ENCODE data around the gene PLXNB2. TPM values are rescaled to one million over a fixed set of nuclear protein-coding genes. Genes with fewer than 3 reads are reported as not detected.
A peak's percentile ranks its signal among the peaks of the same experiment; 100 is the strongest.
"Not testable (repeated sequence)": the region's sequence is repeated elsewhere in the genome, so short reads cannot be mapped to it uniquely, and the experiment has no call there.

PLXNB2 gene
- polyA plus RNA-seq, 1 donor from 2014 or later = 38.6 TPM

- H3K4me3 ChIP-seq (ENCODE audit: low read length) = no peak overlapping the region
- H2AFZ ChIP-seq (ENCODE audit: low read depth, low read length) = no peak overlapping the region
- no peak overlapping the region for H3K27ac ChIP-seq (ENCODE audit: low read length)
- no peaks in the 10 kb centered on the region for H3F3A ChIP-seq (ENCODE audit: insufficient read depth, low read length, poor library complexity, severe bottlenecking)
- no peak overlapping the region for H3K9ac ChIP-seq (ENCODE audit: low read length)
- H3K36me3 ChIP-seq (ENCODE audit: insufficient read depth, low read length) = no peaks in the 10 kb centered on the region
- no peaks in the 10 kb centered on the region for H3K9me2 ChIP-seq (ENCODE audit: insufficient read depth, low read length)
- no peak overlapping the region for H3K4me2 ChIP-seq (ENCODE audit: low read length)
- H3K9me3 ChIP-seq (ENCODE audit: low read length) = no peaks in the 10 kb centered on the region
- no peaks in the 10 kb centered on the region for H4K20me1 ChIP-seq (ENCODE audit: insufficient read depth)
- no peak for TF ChIP-seq CTCF (IDR thresholded peaks at IDR 0.05; ENCODE audit: poor library complexity, severe bottlenecking)
- TF ChIP-seq RAD21 (conservative IDR thresholded peaks at IDR 0.05) = no peak
- no peak for TF ChIP-seq SMC3 (conservative IDR thresholded peaks at IDR 0.05; ENCODE audit: poor library complexity)
- TF ChIP-seq MXI1 (conservative IDR thresholded peaks at IDR 0.05; ENCODE audit: poor library complexity, severe bottlenecking) = no peak
- no peak for TF ChIP-seq TAF1 (IDR thresholded peaks at IDR 0.05; ENCODE audit: low read depth)
- no peak for TF ChIP-seq EP300 (conservative IDR thresholded peaks at IDR 0.05; ENCODE audit: poor library complexity, severe bottlenecking)
- H3K27me3 ChIP-seq (ENCODE audit: insufficient read depth, low read depth, low read length) = no peaks in the 10 kb centered on the region
- no peaks in the 10 kb centered on the region for H3K79me2 ChIP-seq (replicated peaks; ENCODE audit: insufficient read depth, low read length)
Measured at GRCh38 chr22:50274771-50275170, 32.7 kb downstream of the PLXNB2 start.

GRCh38 chr22:50274311-50274710 is 33.1 kb downstream of the PLXNB2 start:
- Histone ChIP-seq H3K9me3 (ENCODE audit: low read length) (no peaks in the 10 kb centered on the region), H3K27ac (ENCODE audit: low read length) (no peak overlapping the region), H3K4me2 (ENCODE audit: low read length) (no peak overlapping the region), H3K4me3 (ENCODE audit: low read length) (no peak overlapping the region), H3K36me3 (ENCODE audit: insufficient read depth, low read length) (no peaks in the 10 kb centered on the region), H3K9ac (ENCODE audit: low read length) (no peak overlapping the region), H4K20me1 (ENCODE audit: insufficient read depth) (no peaks in the 10 kb centered on the region), H2AFZ (ENCODE audit: low read depth, low read length) (no peak overlapping the region), H3F3A (ENCODE audit: insufficient read depth, low read length, poor library complexity, severe bottlenecking) (no peaks in the 10 kb centered on the region), H3K9me2 (ENCODE audit: insufficient read depth, low read length) (no peaks in the 10 kb centered on the region), H3K79me2 (replicated peaks; ENCODE audit: insufficient read depth, low read length) (no peaks in the 10 kb centered on the region), H3K27me3 (ENCODE audit: insufficient read depth, low read depth, low read length) (no peaks in the 10 kb centered on the region)
- TF ChIP-seq SMC3 (conservative IDR thresholded peaks at IDR 0.05; ENCODE audit: poor library complexity) (peak; percentile 21), CTCF (IDR thresholded peaks at IDR 0.05; ENCODE audit: poor library complexity, severe bottlenecking) (peak; percentile 43), POLR2AphosphoS5 (IDR thresholded peaks at IDR 0.05) (no peak)

GRCh38 chr22:50273781-50274180 is 33.7 kb downstream of the PLXNB2 start:
- not testable (repeated sequence) for H3K27me3 ChIP-seq (ENCODE audit: insufficient read depth, low read depth, low read length); H4K20me1 ChIP-seq (ENCODE audit: insufficient read depth); H3K27ac ChIP-seq (ENCODE audit: low read length); H3K9ac ChIP-seq (ENCODE audit: low read length); H3K36me3 ChIP-seq (ENCODE audit: insufficient read depth, low read length); H3K4me3 ChIP-seq (ENCODE audit: low read length); H3K9me2 ChIP-seq (ENCODE audit: insufficient read depth, low read length); H3K79me2 ChIP-seq (replicated peaks; ENCODE audit: insufficient read depth, low read length); H3F3A ChIP-seq (ENCODE audit: insufficient read depth, low read length, poor library complexity, severe bottlenecking); H3K4me2 ChIP-seq (ENCODE audit: low read length); H2AFZ ChIP-seq (ENCODE audit: low read depth, low read length); H3K9me3 ChIP-seq (ENCODE audit: low read length)

- H2AFZ ChIP-seq (ENCODE audit: low read depth, low read length); H3K79me2 ChIP-seq (replicated peaks; ENCODE audit: insufficient read depth, low read length); H3K36me3 ChIP-seq (ENCODE audit: insufficient read depth, low read length); H3K27me3 ChIP-seq (ENCODE audit: insufficient read depth, low read depth, low read length); H3K9me3 ChIP-seq (ENCODE audit: low read length); H4K20me1 ChIP-seq (ENCODE audit: insufficient read depth); H3K9ac ChIP-seq (ENCODE audit: low read length); H3K4me2 ChIP-seq (ENCODE audit: low read length); H3K4me3 ChIP-seq (ENCODE audit: low read length); H3K9me2 ChIP-seq (ENCODE audit: insufficient read depth, low read length); H3F3A ChIP-seq (ENCODE audit: insufficient read depth, low read length, poor library complexity, severe bottlenecking); H3K27ac ChIP-seq (ENCODE audit: low read length): not testable (repeated sequence)
Measured at GRCh38 chr22:50273352-50273751, 34.1 kb downstream of the PLXNB2 start.

All from neural cell (in vitro differentiated cells).